Fibroblast of lung (primary cell): ENCODE results near the gene FKBP10.

Experiments used
- EZH2 ChIP-seq: IDR thresholded peaks from 2 replicates; pipeline ENCODE4 v1.5.1; 2012; ENCODE audit warnings: low read length, control low read depth, mild to moderate bottlenecking; ENCODE audit errors: missing control alignments
- TF ChIP-seq, protein P1 (sequence below), 2 donors: IDR thresholded peaks in 1 of 2; conservative IDR thresholded peaks in 1 of 2; 1 replicate in 1 of 2; 2 replicates in 1 of 2; pipeline ENCODE4 v1.5.1; 2011 to 2012; ENCODE audit warnings: low read length in 2 of 2, control low read depth in 1 of 2, inconsistent platforms in 1 of 2, low read depth in 1 of 2, mild to moderate bottlenecking in 1 of 2

DNA sequence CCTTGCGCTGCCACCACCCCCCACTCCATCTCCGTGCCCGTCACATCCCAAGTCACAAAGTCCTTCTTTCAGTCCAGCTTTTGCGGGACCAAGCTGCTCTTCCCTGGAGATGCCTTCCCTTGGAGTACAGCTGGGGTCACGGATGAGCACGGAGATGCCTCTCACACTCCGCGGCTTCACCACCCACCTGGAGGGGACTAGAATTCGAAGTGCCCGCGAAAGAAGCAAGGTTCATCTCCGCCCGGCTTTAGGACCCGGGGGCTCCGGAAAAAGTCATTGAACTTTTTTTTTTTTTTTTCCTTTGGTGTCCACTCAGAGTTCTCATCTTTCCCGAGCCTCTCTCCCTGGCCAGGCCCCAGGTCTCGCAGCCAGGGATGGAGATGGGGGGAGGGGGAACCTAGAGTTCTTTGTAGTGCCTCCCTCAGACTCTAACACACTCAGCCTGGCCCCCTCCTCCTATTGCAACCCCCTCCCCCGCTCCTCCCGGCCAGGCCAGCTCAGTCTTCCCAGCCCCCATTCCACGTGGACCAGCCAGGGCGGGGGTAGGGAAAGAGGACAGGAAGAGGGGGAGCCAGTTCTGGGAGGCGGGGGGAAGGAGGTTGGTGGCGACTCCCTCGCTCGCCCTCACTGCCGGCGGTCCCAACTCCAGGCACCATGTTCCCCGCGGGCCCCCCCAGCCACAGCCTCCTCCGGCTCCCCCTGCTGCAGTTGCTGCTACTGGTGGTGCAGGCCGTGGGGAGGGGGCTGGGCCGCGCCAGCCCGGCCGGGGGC lies at the start of gene FKBP10:
- TF ChIP-seq, protein P1, sequence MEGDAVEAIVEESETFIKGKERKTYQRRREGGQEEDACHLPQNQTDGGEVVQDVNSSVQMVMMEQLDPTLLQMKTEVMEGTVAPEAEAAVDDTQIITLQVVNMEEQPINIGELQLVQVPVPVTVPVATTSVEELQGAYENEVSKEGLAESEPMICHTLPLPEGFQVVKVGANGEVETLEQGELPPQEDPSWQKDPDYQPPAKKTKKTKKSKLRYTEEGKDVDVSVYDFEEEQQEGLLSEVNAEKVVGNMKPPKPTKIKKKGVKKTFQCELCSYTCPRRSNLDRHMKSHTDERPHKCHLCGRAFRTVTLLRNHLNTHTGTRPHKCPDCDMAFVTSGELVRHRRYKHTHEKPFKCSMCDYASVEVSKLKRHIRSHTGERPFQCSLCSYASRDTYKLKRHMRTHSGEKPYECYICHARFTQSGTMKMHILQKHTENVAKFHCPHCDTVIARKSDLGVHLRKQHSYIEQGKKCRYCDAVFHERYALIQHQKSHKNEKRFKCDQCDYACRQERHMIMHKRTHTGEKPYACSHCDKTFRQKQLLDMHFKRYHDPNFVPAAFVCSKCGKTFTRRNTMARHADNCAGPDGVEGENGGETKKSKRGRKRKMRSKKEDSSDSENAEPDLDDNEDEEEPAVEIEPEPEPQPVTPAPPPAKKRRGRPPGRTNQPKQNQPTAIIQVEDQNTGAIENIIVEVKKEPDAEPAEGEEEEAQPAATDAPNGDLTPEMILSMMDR (conservative IDR thresholded peaks at IDR 0.05 in 1 of 2, IDR thresholded peaks at IDR 0.05 in 1 of 2; ENCODE audit: low read depth in 1 of 2, low read length in 2 of 2): no peak
- no peak for TF ChIP-seq EZH2
